ENCODE data around the gene MAP3K20.

MAP3K20 gene

DNA sequence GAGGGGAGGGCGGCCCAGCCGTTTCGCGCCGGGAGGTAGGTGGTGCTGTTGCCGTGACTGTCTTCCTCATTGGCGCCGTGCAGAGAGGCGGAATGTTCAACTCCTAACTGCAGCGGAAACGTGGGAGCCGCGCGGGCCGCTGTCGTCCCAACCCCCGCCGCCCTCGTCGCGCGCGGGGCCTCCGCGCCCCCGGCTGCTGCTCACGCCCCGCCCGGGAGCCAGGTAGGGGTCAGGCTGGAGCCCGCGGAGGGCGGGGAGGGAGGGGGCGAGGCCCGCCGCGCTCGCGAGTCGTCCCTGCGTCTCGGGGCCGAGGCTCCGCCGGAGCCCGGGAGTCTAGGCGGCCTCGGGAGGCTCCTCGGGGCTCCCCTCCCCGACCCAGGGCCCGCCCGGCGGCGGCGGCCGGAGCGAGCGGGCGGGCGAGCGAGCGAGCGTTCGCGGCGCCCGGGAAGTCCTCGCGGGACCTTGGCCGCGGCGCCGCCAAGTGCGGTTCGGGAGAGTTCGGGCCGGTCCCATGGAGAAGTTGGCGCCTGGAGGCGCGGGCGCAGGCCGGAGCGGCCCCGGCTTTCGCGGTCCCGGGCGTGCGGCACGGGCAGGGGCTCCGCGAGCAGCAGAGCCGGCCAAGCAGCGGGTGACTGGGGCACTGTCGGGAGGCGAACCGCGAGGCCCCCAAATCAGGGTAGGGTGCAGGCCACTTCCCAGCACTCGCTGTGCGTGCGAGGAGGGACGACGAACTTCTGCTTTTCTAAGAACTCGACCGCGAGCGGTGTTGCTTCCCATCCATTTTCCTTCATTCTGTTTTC, at the start of gene MAP3K20:
MAP3K20 (plus strand) TSS at position 66 of the 800 bp plus-strand sequence. CDS start 15,186 bp downstream, outside the sequence.
- Histone ChIP-seq H3K27ac (ENCODE audit: low read depth, low read length) (peak within 1 kb of the TSS; percentile 84), H3K36me3 (ENCODE audit: insufficient read depth, low read length) (no peaks in the 10 kb centered on the region), H3K4me1 (ENCODE audit: insufficient read depth, low read length) (peaks cover 28% of the 10 kb centered on the region), H3K4me3 (ENCODE audit: low read depth in 1 of 2, low read length in 2 of 2) (peak within 1 kb of the TSS; percentile 84 to 86), H3K27me3 (ENCODE audit: control insufficient read depth in 1 of 2, insufficient read depth in 2 of 2, low read length in 2 of 2) (no peaks in the 10 kb centered on the region), H3K9me3 (ENCODE audit: low read length) (no peaks in the 10 kb centered on the region), H3K9ac (ENCODE audit: low read length) (peak within 1 kb of the TSS; percentile 98)

- Histone ChIP-seq H3K27me3 (ENCODE audit: control insufficient read depth in 1 of 2, insufficient read depth in 2 of 2, low read length in 2 of 2) (no peaks in the 10 kb centered on the region), H3K9me3 (ENCODE audit: low read length) (no peaks in the 10 kb centered on the region), H3K4me3 (ENCODE audit: low read depth in 1 of 2, low read length in 2 of 2) (no peak overlapping the region), H3K9ac (ENCODE audit: low read length) (no peak overlapping the region), H3K36me3 (ENCODE audit: insufficient read depth, low read length) (no peaks in the 10 kb centered on the region), H3K4me1 (ENCODE audit: insufficient read depth, low read length) (peaks cover 28% of the 10 kb centered on the region), H3K27ac (ENCODE audit: low read depth, low read length) (no peak overlapping the region)
Observed at GRCh38 chr2:173026479-173026878, 49.2 kb upstream of the MAP3K20 start.

- Histone ChIP-seq H3K4me3 (ENCODE audit: low read depth in 1 of 2, low read length in 2 of 2) (no peak overlapping the region), H3K4me1 (ENCODE audit: insufficient read depth, low read length) (peaks cover 28% of the 10 kb centered on the region), H3K9me3 (ENCODE audit: low read length) (no peaks in the 10 kb centered on the region), H3K27me3 (ENCODE audit: control insufficient read depth in 1 of 2, insufficient read depth in 2 of 2, low read length in 2 of 2) (no peaks in the 10 kb centered on the region), H3K36me3 (ENCODE audit: insufficient read depth, low read length) (no peaks in the 10 kb centered on the region), H3K27ac (ENCODE audit: low read depth, low read length) (peak overlapping the region; percentile 70), H3K9ac (ENCODE audit: low read length) (no peak overlapping the region)
Observed at GRCh38 chr2:173027181-173028128, 48.2 kb upstream of the MAP3K20 start.

- Histone ChIP-seq H3K4me3 (ENCODE audit: low read depth in 1 of 2, low read length in 2 of 2) (no peak overlapping the region), H3K36me3 (ENCODE audit: insufficient read depth, low read length) (no peaks in the 10 kb centered on the region), H3K27ac (ENCODE audit: low read depth, low read length) (peak overlapping the region; percentile 70), H3K27me3 (ENCODE audit: control insufficient read depth in 1 of 2, insufficient read depth in 2 of 2, low read length in 2 of 2) (no peaks in the 10 kb centered on the region), H3K9ac (ENCODE audit: low read length) (no peak overlapping the region), H3K4me1 (ENCODE audit: insufficient read depth, low read length) (peaks cover 28% of the 10 kb centered on the region), H3K9me3 (ENCODE audit: low read length) (no peaks in the 10 kb centered on the region)
Observed at GRCh38 chr2:173028141-173028540, 47.5 kb upstream of the MAP3K20 start.

GRCh38 chr2:173028671-173029070, 47.0 kb upstream of the MAP3K20 start:
- H3K9me3 ChIP-seq (ENCODE audit: low read length): no peaks in the 10 kb centered on the region
- H3K9ac ChIP-seq (ENCODE audit: low read length): no peak overlapping the region
- H3K4me1 ChIP-seq (ENCODE audit: insufficient read depth, low read length): peaks cover 28% of the 10 kb centered on the region
- H3K27ac ChIP-seq (ENCODE audit: low read depth, low read length): no peak overlapping the region
- H3K4me3 ChIP-seq (ENCODE audit: low read depth in 1 of 2, low read length in 2 of 2): no peak overlapping the region
- H3K27me3 ChIP-seq (ENCODE audit: control insufficient read depth in 1 of 2, insufficient read depth in 2 of 2, low read length in 2 of 2): no peaks in the 10 kb centered on the region
- H3K36me3 ChIP-seq (ENCODE audit: insufficient read depth, low read length): no peaks in the 10 kb centered on the region

DNA sequence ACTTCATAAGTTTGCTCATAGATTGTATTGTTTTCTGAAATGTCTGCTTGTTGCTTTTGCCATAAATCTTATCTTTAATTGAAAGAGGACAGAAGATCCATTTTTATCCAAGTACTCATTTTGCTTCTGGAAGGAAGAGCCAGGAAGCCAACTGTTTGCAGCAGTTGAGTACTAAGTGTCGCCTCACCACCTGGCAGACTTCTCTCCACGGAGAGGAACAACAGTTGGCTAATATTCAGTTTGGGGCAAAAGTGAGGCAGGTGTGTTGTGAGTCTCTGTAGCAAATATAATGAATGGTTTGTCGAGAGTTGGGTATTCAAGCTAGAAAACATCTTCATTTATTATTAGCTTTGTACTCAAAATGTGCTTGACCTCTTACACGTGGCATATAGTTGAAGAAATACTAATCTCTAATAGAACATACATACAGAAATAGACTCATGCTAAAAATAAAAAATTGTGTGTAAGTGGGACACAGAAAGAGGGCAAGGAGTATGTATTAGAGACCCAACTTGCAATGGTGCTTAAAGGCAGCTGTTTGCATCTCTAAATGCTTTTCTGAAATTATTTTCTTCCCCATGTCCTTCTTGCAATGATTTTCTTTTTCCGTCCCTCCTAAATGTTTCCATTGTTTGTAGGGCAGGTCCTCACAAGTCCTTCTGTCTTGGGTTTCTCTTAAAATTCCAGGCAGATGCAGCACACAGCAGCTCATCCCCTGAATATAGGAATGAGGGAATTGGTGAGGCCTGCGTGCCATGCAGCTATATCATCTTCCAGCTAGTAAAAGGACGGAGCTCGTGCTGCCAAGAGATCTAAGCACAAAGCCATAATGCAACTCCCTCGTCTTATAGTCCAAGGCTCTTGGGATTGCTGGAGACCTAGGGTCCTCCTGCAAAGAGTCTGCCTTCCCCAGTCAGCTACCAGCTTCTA, 44.8 kb upstream of the MAP3K20 start:
- Histone ChIP-seq H3K9me3 (ENCODE audit: low read length) (no peaks in the 10 kb centered on the region), H3K27me3 (ENCODE audit: control insufficient read depth in 1 of 2, insufficient read depth in 2 of 2, low read length in 2 of 2) (no peaks in the 10 kb centered on the region), H3K36me3 (ENCODE audit: insufficient read depth, low read length) (no peaks in the 10 kb centered on the region), H3K9ac (ENCODE audit: low read length) (no peak overlapping the region), H3K4me1 (ENCODE audit: insufficient read depth, low read length) (peaks cover 28% of the 10 kb centered on the region), H3K27ac (ENCODE audit: low read depth, low read length) (no peak overlapping the region), H3K4me3 (ENCODE audit: low read depth in 1 of 2, low read length in 2 of 2) (no peak overlapping the region)

DNA sequence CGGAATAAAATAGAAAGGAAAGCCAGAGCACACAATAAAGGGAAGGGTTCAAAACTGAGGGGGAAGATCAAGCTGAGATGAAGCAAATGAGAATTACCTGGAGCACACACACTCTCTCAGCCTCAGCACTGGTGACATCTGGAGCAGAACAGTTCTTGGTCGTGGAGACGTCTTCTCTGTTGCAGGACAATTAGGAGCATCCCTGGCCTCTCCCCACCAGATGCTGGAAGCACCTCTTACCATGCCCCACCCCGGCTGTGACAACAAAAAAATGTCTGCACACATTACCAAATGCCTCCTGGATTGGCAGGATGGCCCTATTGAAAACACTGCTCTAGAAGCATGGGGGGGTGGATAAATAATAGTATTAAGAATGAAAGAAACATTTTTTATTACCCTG, 43.6 kb upstream of the MAP3K20 start:
- no peaks in the 10 kb centered on the region for H3K9me3 ChIP-seq (ENCODE audit: low read length)
- no peak overlapping the region for H3K4me3 ChIP-seq (ENCODE audit: low read depth in 1 of 2, low read length in 2 of 2)
- H3K9ac ChIP-seq (ENCODE audit: low read length): no peak overlapping the region
- H3K36me3 ChIP-seq (ENCODE audit: insufficient read depth, low read length): no peaks in the 10 kb centered on the region
- no peak overlapping the region for H3K27ac ChIP-seq (ENCODE audit: low read depth, low read length)
- H3K27me3 ChIP-seq (ENCODE audit: control insufficient read depth in 1 of 2, insufficient read depth in 2 of 2, low read length in 2 of 2): no peaks in the 10 kb centered on the region
- peaks cover 27% of the 10 kb centered on the region for H3K4me1 ChIP-seq (ENCODE audit: insufficient read depth, low read length)

- no peaks in the 10 kb centered on the region for H3K27me3 ChIP-seq (ENCODE audit: control insufficient read depth in 1 of 2, insufficient read depth in 2 of 2, low read length in 2 of 2)
- H3K9ac ChIP-seq (ENCODE audit: low read length): no peak overlapping the region
- no peak overlapping the region for H3K4me3 ChIP-seq (ENCODE audit: low read depth in 1 of 2, low read length in 2 of 2)
- no peaks in the 10 kb centered on the region for H3K36me3 ChIP-seq (ENCODE audit: insufficient read depth, low read length)
- no peaks in the 10 kb centered on the region for H3K9me3 ChIP-seq (ENCODE audit: low read length)
- no peak overlapping the region for H3K27ac ChIP-seq (ENCODE audit: low read depth, low read length)
- peaks cover 27% of the 10 kb centered on the region for H3K4me1 ChIP-seq (ENCODE audit: insufficient read depth, low read length)
Observed at GRCh38 chr2:173033084-173033483, 42.6 kb upstream of the MAP3K20 start.

GRCh38 chr2:173034143-173034542, 41.5 kb upstream of the MAP3K20 start:
- peaks cover 17% of the 10 kb centered on the region for H3K4me1 ChIP-seq (ENCODE audit: insufficient read depth, low read length)
- no peaks in the 10 kb centered on the region for H3K27me3 ChIP-seq (ENCODE audit: control insufficient read depth in 1 of 2, insufficient read depth in 2 of 2, low read length in 2 of 2)

GRCh38 chr2:173037245-173038120, 38.2 kb upstream of the MAP3K20 start:
- Histone ChIP-seq H3K9ac (ENCODE audit: low read length) (no peak overlapping the region), H3K36me3 (ENCODE audit: insufficient read depth, low read length) (no peaks in the 10 kb centered on the region), H3K4me3 (ENCODE audit: low read depth in 1 of 2, low read length in 2 of 2) (no peak overlapping the region), H3K27me3 (ENCODE audit: control insufficient read depth in 1 of 2, insufficient read depth in 2 of 2, low read length in 2 of 2) (no peaks in the 10 kb centered on the region), H3K4me1 (ENCODE audit: insufficient read depth, low read length) (peaks cover 25% of the 10 kb centered on the region), H3K9me3 (ENCODE audit: low read length) (no peaks in the 10 kb centered on the region), H3K27ac (ENCODE audit: low read depth, low read length) (no peak overlapping the region)

More at GRCh38 chr2:173034143-173034542, 41.5 kb upstream of the MAP3K20 start:
- H3K9ac ChIP-seq (ENCODE audit: low read length): no peak overlapping the region
- H3K36me3 ChIP-seq (ENCODE audit: insufficient read depth, low read length): no peaks in the 10 kb centered on the region
- no peaks in the 10 kb centered on the region for H3K9me3 ChIP-seq (ENCODE audit: low read length)
- H3K4me3 ChIP-seq (ENCODE audit: low read depth in 1 of 2, low read length in 2 of 2): no peak overlapping the region
- H3K27ac ChIP-seq (ENCODE audit: low read depth, low read length): no peak overlapping the region
